ENCODE measurements around the gene CLDN1. TPM values are rescaled to one million over a fixed set of nuclear protein-coding genes. Genes with fewer than 3 reads are reported as not detected.
"Not testable (repeated sequence)": the region's sequence is repeated elsewhere in the genome, so short reads cannot be mapped to it uniquely, and the experiment has no call there.

The CLDN1 gene
- total RNA-seq, 2 experiments from 2014 or later, result not detected

DNA sequence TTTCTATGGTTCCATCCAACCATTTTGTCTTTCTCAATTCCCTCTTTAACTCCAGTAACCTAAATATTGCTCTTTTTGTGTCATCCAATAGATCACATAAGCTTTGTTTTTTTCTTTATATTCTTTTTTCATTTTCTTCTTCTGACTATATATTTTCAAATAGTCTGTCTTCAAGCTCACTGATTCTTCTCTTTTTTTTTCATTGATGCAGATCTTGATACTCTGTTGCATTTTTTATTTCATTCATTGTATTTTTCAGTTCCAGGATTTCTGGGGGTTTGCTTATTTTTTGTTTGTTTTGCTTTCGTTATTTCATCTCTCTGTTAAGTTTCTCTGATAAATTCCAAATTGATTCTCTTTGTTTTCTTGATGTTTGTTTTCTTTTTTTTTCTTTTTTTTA is 36.2 kb downstream of the CLDN1 start:
- no peak for DNase-seq
- ChIA-PET CTCF (no interaction called here), POLR2A (no interaction called here)
- H3K4me1 Mint-ChIP-seq (ENCODE audit: low read depth), result no peaks in the 10 kb centered on the region
- H3K9me3 Mint-ChIP-seq (ENCODE audit: insufficient read depth), result peaks cover 10% of the 10 kb centered on the region
- no peak overlapping the region for H3K4me3 Mint-ChIP-seq
- no peak overlapping the region for H3K27ac Mint-ChIP-seq
- ATAC-seq, result no peak
- no peaks in the 10 kb centered on the region for H3K36me3 Mint-ChIP-seq (ENCODE audit: low read depth)
- H3K27me3 Mint-ChIP-seq (ENCODE audit: low read depth), result peaks cover 2% of the 10 kb centered on the region

DNA sequence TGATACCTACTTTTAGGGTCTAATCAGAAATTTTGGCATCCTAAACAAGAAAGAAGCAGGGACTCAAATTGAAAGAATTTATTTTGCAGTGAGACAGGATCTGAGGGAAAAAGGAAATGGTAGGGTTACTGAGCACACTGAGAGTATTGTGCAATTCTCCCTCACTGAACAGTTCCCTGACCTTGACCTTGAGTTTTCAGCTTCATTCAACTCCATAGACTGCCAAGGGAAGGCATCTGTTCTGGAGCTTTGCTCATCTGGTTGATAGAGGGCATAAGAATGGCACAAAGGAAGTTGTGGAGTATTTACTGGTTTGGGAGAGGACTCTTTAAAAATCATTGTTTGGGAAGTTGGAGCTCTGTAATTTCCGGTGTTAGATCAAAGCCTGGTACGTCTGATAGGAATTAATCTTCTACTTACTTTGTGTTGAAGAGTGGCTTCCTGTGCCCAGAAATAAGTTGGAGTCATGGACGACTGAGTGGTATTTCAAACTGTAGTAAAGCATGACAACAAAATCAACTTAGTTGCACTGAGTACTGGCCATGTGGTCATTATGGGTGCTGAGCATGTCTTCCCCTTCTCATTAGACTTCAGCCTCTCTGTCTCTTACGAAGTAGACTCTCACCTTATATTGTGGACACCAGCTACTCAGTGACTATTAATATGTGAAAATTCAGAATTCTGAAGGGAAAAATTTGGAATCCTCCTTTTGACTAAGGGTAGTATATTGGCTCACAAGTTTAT is 40.8 kb downstream of the CLDN1 start:
- ATAC-seq, result no peak
- Mint-ChIP-seq H3K36me3 (ENCODE audit: low read depth) (no peaks in the 10 kb centered on the region), H3K4me1 (ENCODE audit: low read depth) (no peaks in the 10 kb centered on the region), H3K9me3 (ENCODE audit: insufficient read depth) (peaks cover 10% of the 10 kb centered on the region), H3K4me3 (no peak overlapping the region), H3K27me3 (ENCODE audit: low read depth) (peaks cover 4% of the 10 kb centered on the region), H3K27ac (no peak overlapping the region)
- POLR2A ChIA-PET, result no interaction called here
- CTCF ChIA-PET, result no interaction called here
- no peak for DNase-seq

DNA sequence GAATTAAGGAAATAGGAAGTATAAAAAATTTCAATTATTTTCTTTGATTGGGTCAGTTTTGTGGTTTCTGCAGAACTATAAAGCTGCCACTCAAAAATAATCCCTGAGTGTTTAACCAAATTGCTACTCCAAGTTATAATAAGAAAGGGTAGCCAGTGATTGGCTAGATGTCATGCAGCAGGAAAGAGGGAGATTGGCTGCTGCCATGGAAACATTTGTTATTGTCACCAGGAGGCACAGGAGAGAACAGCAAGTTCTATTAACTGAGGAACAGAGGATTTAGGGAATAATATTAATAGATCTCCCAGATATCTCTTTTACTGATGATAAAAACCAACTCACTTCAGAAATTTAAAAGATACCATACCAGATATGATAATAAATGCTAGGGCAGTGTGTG is 42.6 kb downstream of the CLDN1 start:
- CTCF ChIA-PET, result no interaction called here

DNA sequence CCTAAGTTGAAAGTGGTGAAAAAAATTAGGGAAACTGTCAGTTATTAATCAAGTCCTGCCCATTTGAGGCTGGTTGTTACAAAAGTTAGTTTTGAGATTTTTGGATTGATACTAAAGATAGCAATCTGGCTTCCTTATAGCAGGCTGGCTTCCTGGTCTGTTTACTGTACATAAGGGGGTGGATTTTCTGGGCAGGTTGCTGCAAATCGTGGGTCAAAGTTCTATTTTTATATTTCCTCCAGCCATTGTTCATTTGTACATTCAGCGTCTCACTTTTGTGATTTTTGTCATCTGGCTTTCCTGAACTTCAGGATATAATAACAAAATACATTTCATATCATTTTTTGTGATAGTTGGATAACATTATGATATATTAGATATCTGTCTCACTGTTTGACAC is 49.5 kb downstream of the CLDN1 start:
- no peak overlapping the region for H3K27ac Mint-ChIP-seq
- no peaks in the 10 kb centered on the region for H3K4me1 Mint-ChIP-seq (ENCODE audit: low read depth)
- POLR2A ChIA-PET, result no interaction called here
- CTCF ChIA-PET, result no interaction called here
- no peak for ATAC-seq
- no peaks in the 10 kb centered on the region for H3K36me3 Mint-ChIP-seq (ENCODE audit: low read depth)
- no peak overlapping the region for H3K4me3 Mint-ChIP-seq
- H3K27me3 Mint-ChIP-seq (ENCODE audit: low read depth), result peaks cover 3% of the 10 kb centered on the region
- no peaks in the 10 kb centered on the region for H3K9me3 Mint-ChIP-seq (ENCODE audit: insufficient read depth)
- DNase-seq, result no peak

More for the DNA sequence above, 42.6 kb downstream of the CLDN1 start:
- POLR2A ChIA-PET, result no interaction called here
- Mint-ChIP-seq H3K9me3 (ENCODE audit: insufficient read depth) (no peaks in the 10 kb centered on the region), H3K36me3 (ENCODE audit: low read depth) (no peaks in the 10 kb centered on the region), H3K27me3 (ENCODE audit: low read depth) (peaks cover 4% of the 10 kb centered on the region), H3K4me1 (ENCODE audit: low read depth) (no peaks in the 10 kb centered on the region), H3K4me3 (no peak overlapping the region), H3K27ac (no peak overlapping the region)
- ATAC-seq (no peak), DNase-seq (no peak)

DNA sequence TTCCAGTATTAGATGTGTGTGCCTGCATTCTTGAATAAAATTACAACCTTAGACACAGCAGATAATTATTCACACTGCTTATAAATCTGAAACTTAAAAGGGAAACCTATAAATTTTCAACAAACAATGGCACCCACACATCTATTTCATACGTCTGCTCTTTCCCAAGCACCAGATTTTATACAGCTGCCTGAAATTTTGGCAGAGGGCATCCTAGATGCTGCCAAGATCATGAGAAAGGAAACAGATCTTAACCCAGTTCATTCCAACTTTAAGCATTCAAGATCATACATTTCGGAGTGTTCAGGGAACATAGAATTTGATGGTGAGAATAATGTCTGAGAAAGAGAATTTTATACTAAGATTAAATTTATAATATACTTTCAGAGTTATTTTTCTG is 53.1 kb downstream of the CLDN1 start:
- Mint-ChIP-seq H3K9me3 (ENCODE audit: insufficient read depth) (no peaks in the 10 kb centered on the region), H3K36me3 (ENCODE audit: low read depth) (no peaks in the 10 kb centered on the region), H3K27ac (no peak overlapping the region), H3K4me3 (no peak overlapping the region), H3K4me1 (ENCODE audit: low read depth) (no peaks in the 10 kb centered on the region), H3K27me3 (ENCODE audit: low read depth) (no peaks in the 10 kb centered on the region)
- no peak for DNase-seq
- ChIA-PET POLR2A (no interaction called here), CTCF (no interaction called here)
- no peak for ATAC-seq

DNA sequence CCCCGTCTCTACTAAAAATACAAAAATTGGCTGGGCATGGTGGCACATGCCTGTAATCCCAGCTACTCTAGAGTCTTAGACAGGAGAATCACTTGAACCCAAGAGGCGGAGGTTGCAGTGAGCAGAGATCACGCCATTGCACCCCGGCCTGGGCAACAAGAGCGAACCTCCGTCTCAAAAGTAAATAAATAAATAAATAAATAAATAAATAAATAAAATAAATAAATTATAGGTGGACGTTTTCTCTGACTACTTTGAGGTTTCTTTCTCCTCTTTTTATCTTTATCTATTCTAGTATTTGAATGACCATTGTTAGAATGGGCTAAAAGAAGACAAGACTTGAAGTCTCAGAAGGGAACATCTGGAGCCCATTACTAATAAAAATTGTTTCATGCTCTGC is 54.8 kb downstream of the CLDN1 start:
- H3K4me1 Mint-ChIP-seq (ENCODE audit: low read depth); DNase-seq; H3K36me3 Mint-ChIP-seq (ENCODE audit: low read depth): not testable (repeated sequence)

DNA sequence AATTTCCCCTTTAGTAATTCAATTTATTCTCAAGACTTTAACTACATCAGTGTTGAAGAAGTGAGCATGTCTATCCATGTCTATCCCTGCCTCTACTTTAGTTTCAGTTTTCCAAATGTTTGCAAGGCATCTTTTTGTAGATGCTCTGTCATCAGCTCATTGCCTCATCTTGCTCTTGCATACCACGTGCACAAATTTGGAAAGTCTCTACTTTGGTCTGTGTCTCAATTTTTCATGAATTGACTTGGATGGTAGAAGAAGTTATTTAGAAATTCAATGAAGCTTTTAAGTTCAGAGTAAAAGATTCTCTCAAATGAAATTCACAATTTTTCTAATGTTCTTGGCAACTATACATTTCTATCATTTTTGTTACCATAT is 55.3 kb downstream of the CLDN1 start:
- H3K9me3 Mint-ChIP-seq (ENCODE audit: insufficient read depth), result no peaks in the 10 kb centered on the region
- no peak overlapping the region for H3K27ac Mint-ChIP-seq
- no peaks in the 10 kb centered on the region for H3K36me3 Mint-ChIP-seq (ENCODE audit: low read depth)
- ATAC-seq (no peak), DNase-seq (no peak)
- POLR2A ChIA-PET, result no interaction called here
- CTCF ChIA-PET, result interaction anchor here (4.0 kb wide), 1 partner anchor 55 kb away, joined by 12 read pairs; the partner anchor contains the start of gene CLDN1
- H3K4me1 Mint-ChIP-seq (ENCODE audit: low read depth), result no peaks in the 10 kb centered on the region
- peaks cover under 1% of the 10 kb centered on the region for H3K27me3 Mint-ChIP-seq (ENCODE audit: low read depth)
- no peak overlapping the region for H3K4me3 Mint-ChIP-seq

More for the DNA sequence above, 54.8 kb downstream of the CLDN1 start:
- CTCF ChIA-PET, result interaction anchor here (4.0 kb wide), 1 partner anchor 55 kb away, joined by 12 read pairs; the partner anchor contains the start of gene CLDN1
- H3K27ac Mint-ChIP-seq; H3K27me3 Mint-ChIP-seq (ENCODE audit: low read depth); H3K9me3 Mint-ChIP-seq (ENCODE audit: insufficient read depth); POLR2A ChIA-PET; H3K4me3 Mint-ChIP-seq; ATAC-seq: not testable (repeated sequence)

DNA sequence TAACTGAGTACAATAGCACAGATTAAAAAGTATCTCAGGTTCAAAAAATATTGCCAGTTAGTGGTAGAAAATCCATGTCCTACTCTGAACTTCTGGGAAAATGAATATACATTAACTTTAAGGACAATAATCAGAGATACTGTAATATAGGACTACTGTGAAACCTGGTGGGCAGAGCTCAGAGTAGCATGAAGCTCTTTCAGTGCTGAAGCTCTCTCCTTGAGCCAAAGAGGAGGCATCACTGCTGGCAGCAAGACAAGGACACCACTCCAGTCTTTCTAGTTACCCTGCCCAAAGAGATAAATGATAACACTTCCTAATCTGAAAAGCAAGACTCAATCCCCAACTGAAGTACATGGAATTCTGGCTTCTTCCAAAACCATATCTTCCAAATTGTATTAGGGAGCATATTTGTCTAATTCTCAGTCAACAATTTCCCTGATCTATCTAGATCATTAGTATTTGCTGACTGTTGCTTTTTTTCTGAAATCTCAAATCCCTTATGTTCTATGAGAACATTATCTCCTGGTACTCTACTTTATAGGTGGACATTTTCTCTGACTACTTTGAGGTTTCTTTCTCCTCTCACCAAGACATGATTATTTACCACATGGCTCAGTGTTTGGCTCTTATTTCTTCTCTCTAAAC is 55.9 kb downstream of the CLDN1 start:
- DNase-seq (no peak), ATAC-seq (no peak)
- POLR2A ChIA-PET, result no interaction called here
- Mint-ChIP-seq H3K36me3 (ENCODE audit: low read depth) (no peaks in the 10 kb centered on the region), H3K4me1 (ENCODE audit: low read depth) (no peaks in the 10 kb centered on the region), H3K27me3 (ENCODE audit: low read depth) (peaks cover 5% of the 10 kb centered on the region), H3K4me3 (no peak overlapping the region), H3K9me3 (ENCODE audit: insufficient read depth) (no peaks in the 10 kb centered on the region), H3K27ac (no peak overlapping the region)
- CTCF ChIA-PET, result interaction anchor here (4.0 kb wide), 1 partner anchor 56 kb away, joined by 12 read pairs; the partner anchor contains the start of gene CLDN1

DNA sequence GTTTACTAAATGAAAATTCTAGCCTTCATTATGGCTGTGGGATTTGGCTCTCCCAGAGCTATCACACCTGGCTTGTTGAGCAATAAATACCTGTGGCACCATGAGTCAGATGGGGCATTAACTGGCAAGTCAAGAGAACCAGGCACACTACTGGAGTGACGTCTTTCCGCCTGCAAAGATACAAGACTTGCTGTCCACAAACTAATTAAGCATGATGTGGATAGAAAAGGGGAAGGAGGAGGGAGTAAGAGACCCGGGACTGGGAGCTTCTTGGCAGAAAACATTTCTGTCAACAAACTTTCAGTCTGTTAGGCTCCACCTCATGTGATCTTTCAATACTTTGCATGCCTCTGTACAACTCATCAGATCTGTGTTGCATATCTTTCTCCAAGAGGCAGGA is 56.5 kb downstream of the CLDN1 start:
- H3K36me3 Mint-ChIP-seq (ENCODE audit: low read depth), result no peaks in the 10 kb centered on the region
- POLR2A ChIA-PET, result no interaction called here
- no peak for DNase-seq
- CTCF ChIA-PET, result interaction anchor here (4.0 kb wide), 1 partner anchor 57 kb away, joined by 12 read pairs; the partner anchor contains the start of gene CLDN1
- no peaks in the 10 kb centered on the region for H3K4me1 Mint-ChIP-seq (ENCODE audit: low read depth)
- H3K4me3 Mint-ChIP-seq, result no peak overlapping the region
- no peak for ATAC-seq
- no peak overlapping the region for H3K27ac Mint-ChIP-seq
- no peaks in the 10 kb centered on the region for H3K9me3 Mint-ChIP-seq (ENCODE audit: insufficient read depth)
- H3K27me3 Mint-ChIP-seq (ENCODE audit: low read depth), result peaks cover 5% of the 10 kb centered on the region

DNA sequence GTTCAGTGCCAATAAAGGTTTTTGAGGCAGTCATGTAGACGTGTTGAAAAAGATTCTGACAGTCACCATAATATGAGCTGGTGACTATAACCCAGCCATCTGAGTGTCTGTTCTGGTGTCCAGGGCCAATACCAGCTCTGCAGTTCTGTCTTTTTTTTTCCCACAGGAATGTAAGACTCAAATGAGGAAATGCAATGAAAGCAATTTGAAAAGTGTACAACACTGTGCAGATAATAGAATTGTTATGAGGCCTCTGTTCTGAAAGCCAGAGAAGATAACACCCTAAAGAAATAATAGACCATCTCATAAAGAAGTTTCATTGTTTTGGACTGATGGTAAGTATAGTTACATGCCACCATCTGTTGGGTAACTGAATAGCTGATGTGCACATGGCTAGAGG is 57.1 kb downstream of the CLDN1 start:
- POLR2A ChIA-PET, result no interaction called here
- DNase-seq (no peak), ATAC-seq (no peak)
- Mint-ChIP-seq H3K27ac (no peak overlapping the region), H3K4me3 (no peak overlapping the region), H3K27me3 (ENCODE audit: low read depth) (peaks cover 5% of the 10 kb centered on the region), H3K9me3 (ENCODE audit: insufficient read depth) (no peaks in the 10 kb centered on the region), H3K4me1 (ENCODE audit: low read depth) (no peaks in the 10 kb centered on the region), H3K36me3 (ENCODE audit: low read depth) (no peaks in the 10 kb centered on the region)
- CTCF ChIA-PET, result interaction anchor here (4.0 kb wide), 1 partner anchor 57 kb away, joined by 12 read pairs; the partner anchor contains the start of gene CLDN1

DNA sequence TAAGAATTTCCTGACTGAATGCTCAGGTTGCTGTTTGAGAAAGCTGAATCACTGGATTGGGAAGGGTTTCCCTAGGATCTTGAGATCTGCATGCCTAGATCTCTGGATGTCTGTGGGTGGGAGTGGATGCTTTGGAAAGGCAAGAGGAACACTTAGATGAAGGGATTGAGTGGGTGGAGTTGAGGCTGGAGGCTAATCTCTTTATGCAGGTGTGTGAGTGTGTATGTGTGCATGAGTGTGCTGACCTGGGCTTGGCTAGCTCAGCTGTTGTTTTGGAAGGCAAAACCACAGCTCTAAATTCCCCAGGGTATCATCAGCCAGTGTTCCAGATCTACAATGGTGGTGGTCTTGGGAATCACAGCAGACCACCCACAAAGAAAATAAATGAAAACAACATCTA is 60.5 kb downstream of the CLDN1 start:
- no peak for ATAC-seq

DNA sequence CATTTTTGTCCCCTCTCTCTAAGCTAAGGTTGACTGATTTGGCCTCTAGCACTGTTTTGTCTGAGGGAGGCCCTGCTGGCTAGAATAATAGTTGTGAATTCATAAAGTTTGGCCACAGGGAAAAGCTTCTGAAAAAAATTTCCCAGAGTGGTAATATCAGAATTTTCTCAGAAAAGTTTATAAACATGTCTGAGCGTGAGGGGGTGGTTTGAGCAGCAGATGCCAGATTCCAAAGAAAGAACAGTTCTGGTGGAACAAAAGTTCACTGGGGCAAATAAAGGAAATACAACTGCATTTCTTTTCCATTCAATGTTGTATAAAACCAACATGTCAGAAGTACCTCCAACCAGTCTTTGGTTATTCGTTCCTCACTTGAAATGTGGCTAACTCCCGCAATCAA is 61.2 kb downstream of the CLDN1 start:
- DNase-seq (no peak), ATAC-seq (no peak)
- no peaks in the 10 kb centered on the region for H3K4me1 Mint-ChIP-seq (ENCODE audit: low read depth)
- ChIA-PET CTCF (no interaction called here), POLR2A (no interaction called here)
- H3K36me3 Mint-ChIP-seq (ENCODE audit: low read depth), result no peaks in the 10 kb centered on the region
- H3K9me3 Mint-ChIP-seq (ENCODE audit: insufficient read depth), result no peaks in the 10 kb centered on the region
- no peak overlapping the region for H3K4me3 Mint-ChIP-seq
- H3K27me3 Mint-ChIP-seq (ENCODE audit: low read depth), result peaks cover 5% of the 10 kb centered on the region
- H3K27ac Mint-ChIP-seq, result no peak overlapping the region

More for the DNA sequence above, 60.5 kb downstream of the CLDN1 start:
- POLR2A ChIA-PET, result no interaction called here
- H3K4me1 Mint-ChIP-seq (ENCODE audit: low read depth), result no peaks in the 10 kb centered on the region
- H3K27ac Mint-ChIP-seq, result no peak overlapping the region
- no peaks in the 10 kb centered on the region for H3K9me3 Mint-ChIP-seq (ENCODE audit: insufficient read depth)
- H3K27me3 Mint-ChIP-seq (ENCODE audit: low read depth), result peaks cover 5% of the 10 kb centered on the region
- no peak overlapping the region for H3K4me3 Mint-ChIP-seq
- no peaks in the 10 kb centered on the region for H3K36me3 Mint-ChIP-seq (ENCODE audit: low read depth)
- CTCF ChIA-PET, result no interaction called here
- no peak for DNase-seq
